GM20000 (cell line): ENCODE measurements around the gene B4GALNT2.
"Not testable (repeated sequence)": the region's sequence is repeated elsewhere in the genome, so short reads cannot be mapped to it uniquely, and the experiment has no call there.

Source experiments
- DNase-seq: peaks from one replicate; pipeline ENCODE4 v3.0.0; 2012; ENCODE audit warnings: low spot score
- CTCF ChIP-seq: IDR thresholded peaks from 2 replicates; pipeline ENCODE4 v1.5.1; 2012; ENCODE audit warnings: mild to moderate bottlenecking, control low read depth; ENCODE audit errors: extremely low read depth, missing control alignments

The B4GALNT2 gene

GRCh38 chr17:49132699-49133364 is at the start of gene B4GALNT2:
Gene B4GALNT2, plus strand, starts transcription at chr17:49132769. Its CDS starts 24 bp downstream, at chr17:49132793.
- DNase-seq, result no peak
- TF ChIP-seq CTCF, result no peak

DNA sequence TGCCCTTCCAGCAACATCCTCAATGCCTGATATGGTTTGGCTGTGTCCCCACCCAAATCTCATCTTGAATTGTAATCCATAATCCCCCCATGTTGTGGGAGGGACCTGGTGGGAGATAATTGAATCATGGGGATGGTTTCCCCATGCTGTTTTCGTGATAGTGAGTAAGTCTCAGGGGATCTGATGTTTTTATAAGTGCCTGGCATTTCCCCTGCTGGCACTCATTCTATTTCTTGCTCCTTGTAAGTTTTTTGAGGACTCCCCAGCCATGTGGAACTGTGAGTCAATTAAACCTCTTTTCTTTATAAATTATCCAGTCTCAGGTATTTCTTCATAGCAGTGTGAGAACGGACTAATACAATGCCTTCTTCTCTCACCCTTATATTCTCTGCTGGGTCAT is 47.5 kb upstream of the B4GALNT2 start:
- DNase-seq, result not testable (repeated sequence)

- no peak for DNase-seq
- TF ChIP-seq CTCF, result no peak
Observed at GRCh38 chr17:49085565-49086315, 46.8 kb upstream of the B4GALNT2 start.

DNA sequence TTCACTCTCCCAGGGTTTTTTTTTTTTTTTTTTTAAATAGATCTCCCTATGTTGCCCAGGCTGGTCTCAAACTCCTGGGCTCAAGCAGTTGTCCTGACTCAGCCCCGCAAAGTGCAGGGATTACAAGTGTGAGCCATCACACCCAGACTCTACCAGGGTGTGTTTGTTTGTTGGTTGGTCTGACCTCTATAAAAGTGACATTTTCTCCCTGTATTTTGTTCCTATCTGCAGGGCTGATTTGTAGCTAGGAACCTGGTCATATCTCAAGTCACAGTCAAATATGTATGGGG is 46.3 kb upstream of the B4GALNT2 start:
- TF ChIP-seq CTCF, result no peak
- no peak for DNase-seq

DNA sequence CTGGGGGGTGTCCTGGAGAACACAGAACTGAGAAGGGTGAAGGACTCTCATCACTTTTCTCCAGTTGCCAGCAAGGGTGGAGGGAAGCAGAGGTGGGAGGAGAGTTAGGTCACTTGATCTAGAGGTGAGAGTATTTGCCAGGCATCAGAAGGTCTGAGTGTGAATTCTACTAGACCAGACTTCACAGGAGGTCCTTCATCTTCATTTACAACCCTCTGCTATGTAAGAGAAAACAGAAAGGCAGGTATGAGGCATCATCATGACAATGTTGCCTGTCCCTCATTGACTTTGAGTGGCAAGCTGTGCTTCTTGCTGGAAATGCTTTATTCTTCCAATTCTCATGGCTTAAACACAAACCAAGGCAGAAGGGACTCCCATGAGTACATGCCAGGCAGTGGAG is 45.9 kb upstream of the B4GALNT2 start:
- no peak for DNase-seq
- no peak for TF ChIP-seq CTCF

DNA sequence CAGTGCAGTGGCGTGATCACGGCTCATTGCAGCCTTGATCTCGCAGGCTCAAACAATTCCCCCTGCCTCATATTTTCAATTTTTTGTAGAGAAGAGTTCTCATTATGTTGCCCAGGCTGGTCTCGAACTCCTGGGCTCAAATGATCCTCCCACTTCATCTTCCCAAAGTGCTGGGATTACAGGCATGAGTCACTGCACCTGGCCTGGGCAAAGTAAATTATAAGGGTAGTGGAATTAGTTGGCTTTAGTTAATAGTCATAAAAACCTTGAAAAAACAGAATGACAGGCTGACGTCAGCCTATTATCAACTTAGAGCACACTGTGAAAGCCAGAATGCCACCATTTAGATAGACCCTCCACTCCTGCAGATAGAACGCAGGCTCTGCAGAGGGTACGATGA is 43.5 kb upstream of the B4GALNT2 start:
- TF ChIP-seq CTCF, result no peak
- no peak for DNase-seq

DNA sequence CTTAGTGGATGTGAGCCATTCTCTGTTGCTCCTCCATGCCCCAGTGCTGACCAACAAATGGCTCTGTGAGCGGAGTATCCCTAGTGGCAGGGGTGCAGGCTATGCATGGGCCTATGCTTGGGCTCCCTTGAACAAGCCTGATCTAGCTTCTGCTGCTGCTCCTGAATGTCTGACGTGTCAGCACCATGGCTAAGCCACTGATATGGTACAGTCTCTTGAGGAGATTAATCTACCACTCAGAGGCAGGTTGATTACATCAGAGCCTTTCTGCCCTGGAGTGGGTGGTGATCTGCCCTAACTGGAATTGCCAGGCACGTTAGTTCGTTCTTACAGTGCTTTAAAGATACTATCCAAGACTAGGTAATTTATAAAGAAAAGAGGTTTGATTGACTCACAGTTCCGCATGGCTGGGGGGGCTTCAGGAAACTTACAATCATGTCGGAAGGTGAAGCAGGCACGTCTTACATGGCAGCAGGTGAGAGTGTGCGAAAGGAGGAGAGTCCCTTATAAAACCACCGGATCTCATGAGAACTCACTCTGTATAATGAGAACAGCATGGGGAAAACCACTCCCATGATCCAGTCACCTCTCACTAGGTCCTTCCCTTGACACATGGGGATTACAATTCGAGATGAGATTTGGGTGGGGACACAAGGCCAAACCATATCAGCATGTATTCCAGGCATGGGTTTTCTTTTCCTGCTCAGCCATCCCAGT is 41.5 kb upstream of the B4GALNT2 start:
- TF ChIP-seq CTCF, result no peak
- DNase-seq, result no peak
